Liver (tissue), 9 donors: ENCODE data around the gene SMPD3. TPM values are rescaled to one million over a fixed set of nuclear protein-coding genes. Genes with fewer than 3 reads are reported as not detected.

Source experiments
- DNase-seq: peaks from one replicate; pipeline ENCODE4 v3.0.0-alpha.2; 2017; ENCODE audit warnings: low spot score
- H3K27ac ChIP-seq, 2 donors: one replicate each; pipeline ENCODE4 v1.7.0; 2013; ENCODE audit warnings: inconsistent platforms in 2 of 2, low read length in 2 of 2, control low read depth in 1 of 2, low read depth in 1 of 2, mild to moderate bottlenecking in 1 of 2
- H3K27me3 ChIP-seq, 4 donors: one replicate each; pipeline versions ENCODE4 v1.6.1 to v1.7.0; 2013; ENCODE audit warnings: low read length in 3 of 4, inconsistent platforms in 1 of 4, mild to moderate bottlenecking in 1 of 4, moderate library complexity in 1 of 4; ENCODE audit not compliant: control insufficient read depth in 4 of 4, insufficient read depth in 4 of 4
- H3K36me3 ChIP-seq, 4 donors: one replicate each; pipeline versions ENCODE4 v1.6.1 to v1.7.0; 2013; ENCODE audit warnings: low read length in 3 of 4, mild to moderate bottlenecking in 3 of 4, low read depth in 1 of 4, moderate library complexity in 1 of 4; ENCODE audit not compliant: control insufficient read depth in 4 of 4, insufficient read depth in 3 of 4
- H3K4me1 ChIP-seq, 4 donors: one replicate each; pipeline versions ENCODE4 v1.6.1 to v1.7.0; 2013; ENCODE audit warnings: low read length in 3 of 4, mild to moderate bottlenecking in 3 of 4, moderate library complexity in 1 of 4; ENCODE audit not compliant: control insufficient read depth in 4 of 4, insufficient read depth in 4 of 4
- H3K4me3 ChIP-seq, 3 donors: one replicate each; pipeline versions ENCODE4 v1.6.1 to v1.7.0; 2013; ENCODE audit warnings: low read length in 3 of 3, control low read depth in 1 of 3, low read depth in 1 of 3, mild to moderate bottlenecking in 1 of 3
- H3K9ac ChIP-seq, 2 donors: one replicate each; pipeline ENCODE4 v1.7.0; 2013; ENCODE audit warnings: low read length in 2 of 2, mild to moderate bottlenecking in 2 of 2, moderate library complexity in 2 of 2, control low read depth in 1 of 2, low read depth in 1 of 2
- H3K9me3 ChIP-seq, 4 donors: one replicate each; pipeline versions ENCODE4 v1.6.1 to v1.7.0; 2013; ENCODE audit warnings: low read length in 3 of 4; ENCODE audit not compliant: control insufficient read depth in 4 of 4
- EGR1 ChIP-seq, 2 donors: IDR thresholded peaks; 2 replicates each; pipeline ENCODE4 v1.6.1; 2016 to 2018; ENCODE audit warnings: antibody characterized with exemption in 2 of 2, low read depth in 2 of 2
- GABPA ChIP-seq, 2 donors: IDR thresholded peaks in 1 of 2; conservative IDR thresholded peaks in 1 of 2; 2 replicates each; pipeline ENCODE4 v1.6.1; 2016; ENCODE audit warnings: antibody characterized with exemption in 2 of 2, mild to moderate bottlenecking in 1 of 2, moderate library complexity in 1 of 2
- HNF4A ChIP-seq, 2 donors: conservative IDR thresholded peaks; 2 replicates each; pipeline ENCODE4 v1.6.1; 2016; ENCODE audit warnings: antibody characterized with exemption in 2 of 2, mild to moderate bottlenecking in 2 of 2
- HNF4G ChIP-seq: IDR thresholded peaks from 2 replicates; pipeline ENCODE4 v1.6.1; 2016; ENCODE audit warnings: antibody characterized with exemption
- JUND ChIP-seq, 2 donors: IDR thresholded peaks; 2 replicates each; pipeline ENCODE4 v1.6.1; 2016; ENCODE audit warnings: antibody characterized with exemption in 2 of 2
- NR2F2 ChIP-seq: IDR thresholded peaks from 2 replicates; pipeline ENCODE4 v1.6.1; 2016; ENCODE audit warnings: antibody characterized with exemption
- RAD21 ChIP-seq, 2 donors: IDR thresholded peaks; 2 replicates each; pipeline ENCODE4 v1.6.1; 2016; ENCODE audit warnings: antibody characterized with exemption in 2 of 2, mild to moderate bottlenecking in 2 of 2
- YY1 ChIP-seq: IDR thresholded peaks from 2 replicates; pipeline ENCODE4 v1.6.1; 2016; ENCODE audit warnings: antibody characterized with exemption, mild to moderate bottlenecking
- WGBS: extraction: QIAGEN DNeasy Blood & Tissue Kit; methylation state at CpG from one replicate; pipeline ENCODE4 v1.1.7; 2013; 5-methylcytosine and 5-hydroxymethylcytosine counted together
- polyA plus RNA-seq, 2 donors: library from polyadenylated mRNA; stranded (reverse) in 1 of 2; unstranded in 1 of 2; fragments of 200-250 nt in 1 of 2; fragments of >200 nt in 1 of 2; fragmentation: Nextera tagmentation in 1 of 2; extraction: Ambion mirVana in 1 of 2; gene quantifications; one replicate each; pipeline versions ENCODE4 v1.2.1 to v1.2.3, GENCODE V29; 2013 to 2015
- total RNA-seq, 2 donors: library from RNA; depleted of rRNA; stranded (reverse); fragments of >200 nt; gene quantifications; one replicate each; pipeline ENCODE4 v1.2.3, GENCODE V29; 2014
- TF ChIP-seq, protein P1 (sequence below): IDR thresholded peaks from 2 replicates; pipeline ENCODE4 v1.6.1; 2016; ENCODE audit warnings: antibody characterized with exemption, mild to moderate bottlenecking
- TF ChIP-seq, protein P2 (sequence below): IDR thresholded peaks from 2 replicates; pipeline ENCODE4 v1.6.1; 2016; ENCODE audit warnings: antibody characterized with exemption
- TF ChIP-seq, protein P3 (sequence below): IDR thresholded peaks from 2 replicates; pipeline ENCODE4 v1.6.1; 2016; ENCODE audit warnings: antibody characterized with exemption
- donor health status: healthy.
- donor health status: healthy.
- donor health status: healthy.
- donor health status: healthy.
- donor health status: healthy.

Gene SMPD3
- total and polyA plus RNA-seq, 4 donors, result 0.33 to 10.6 (median 2.7) TPM

DNA sequence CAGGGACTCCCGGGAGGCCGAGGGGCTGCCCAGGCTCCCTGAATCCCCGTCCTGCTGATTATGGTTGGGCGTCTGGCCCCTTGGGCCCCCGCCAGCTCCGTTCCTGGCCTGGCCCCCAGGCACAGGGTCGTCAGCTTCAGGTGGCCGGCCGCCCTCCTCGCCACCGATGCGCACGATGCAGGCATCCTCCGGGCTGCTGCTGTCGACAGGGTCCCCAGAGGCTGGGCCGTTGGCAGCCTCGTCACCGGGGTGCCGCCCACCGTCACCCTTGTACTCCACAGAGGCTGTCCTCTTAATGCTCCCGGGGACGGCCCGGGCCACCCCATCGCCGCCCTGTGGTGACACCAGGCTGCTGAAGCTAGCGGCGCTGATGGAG is 77.0 kb downstream of the SMPD3 start:
- peaks cover 0 to 6% (median 4%) of the 10 kb centered on the region in 4 donors for H3K4me1 ChIP-seq
- 97% methylated on average over 27 of the region's 27 CpGs for WGBS
- no peaks in the 10 kb centered on the region for H3K9me3 ChIP-seq
- TF ChIP-seq HNF4G (no peak), RAD21 (IDR thresholded peaks at IDR 0.05) (no peak)
- TF ChIP-seq, protein P1, sequence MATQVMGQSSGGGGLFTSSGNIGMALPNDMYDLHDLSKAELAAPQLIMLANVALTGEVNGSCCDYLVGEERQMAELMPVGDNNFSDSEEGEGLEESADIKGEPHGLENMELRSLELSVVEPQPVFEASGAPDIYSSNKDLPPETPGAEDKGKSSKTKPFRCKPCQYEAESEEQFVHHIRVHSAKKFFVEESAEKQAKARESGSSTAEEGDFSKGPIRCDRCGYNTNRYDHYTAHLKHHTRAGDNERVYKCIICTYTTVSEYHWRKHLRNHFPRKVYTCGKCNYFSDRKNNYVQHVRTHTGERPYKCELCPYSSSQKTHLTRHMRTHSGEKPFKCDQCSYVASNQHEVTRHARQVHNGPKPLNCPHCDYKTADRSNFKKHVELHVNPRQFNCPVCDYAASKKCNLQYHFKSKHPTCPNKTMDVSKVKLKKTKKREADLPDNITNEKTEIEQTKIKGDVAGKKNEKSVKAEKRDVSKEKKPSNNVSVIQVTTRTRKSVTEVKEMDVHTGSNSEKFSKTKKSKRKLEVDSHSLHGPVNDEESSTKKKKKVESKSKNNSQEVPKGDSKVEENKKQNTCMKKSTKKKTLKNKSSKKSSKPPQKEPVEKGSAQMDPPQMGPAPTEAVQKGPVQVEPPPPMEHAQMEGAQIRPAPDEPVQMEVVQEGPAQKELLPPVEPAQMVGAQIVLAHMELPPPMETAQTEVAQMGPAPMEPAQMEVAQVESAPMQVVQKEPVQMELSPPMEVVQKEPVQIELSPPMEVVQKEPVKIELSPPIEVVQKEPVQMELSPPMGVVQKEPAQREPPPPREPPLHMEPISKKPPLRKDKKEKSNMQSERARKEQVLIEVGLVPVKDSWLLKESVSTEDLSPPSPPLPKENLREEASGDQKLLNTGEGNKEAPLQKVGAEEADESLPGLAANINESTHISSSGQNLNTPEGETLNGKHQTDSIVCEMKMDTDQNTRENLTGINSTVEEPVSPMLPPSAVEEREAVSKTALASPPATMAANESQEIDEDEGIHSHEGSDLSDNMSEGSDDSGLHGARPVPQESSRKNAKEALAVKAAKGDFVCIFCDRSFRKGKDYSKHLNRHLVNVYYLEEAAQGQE, result no peak
- no peak overlapping the region for H3K27ac ChIP-seq
- no peak overlapping the region for H3K9ac ChIP-seq
- no peaks in the 10 kb centered on the region for H3K27me3 ChIP-seq
- H3K36me3 ChIP-seq, result no peaks in the 10 kb centered on the region
- DNase-seq, result no peak
- H3K4me3 ChIP-seq, result no peak overlapping the region

DNA sequence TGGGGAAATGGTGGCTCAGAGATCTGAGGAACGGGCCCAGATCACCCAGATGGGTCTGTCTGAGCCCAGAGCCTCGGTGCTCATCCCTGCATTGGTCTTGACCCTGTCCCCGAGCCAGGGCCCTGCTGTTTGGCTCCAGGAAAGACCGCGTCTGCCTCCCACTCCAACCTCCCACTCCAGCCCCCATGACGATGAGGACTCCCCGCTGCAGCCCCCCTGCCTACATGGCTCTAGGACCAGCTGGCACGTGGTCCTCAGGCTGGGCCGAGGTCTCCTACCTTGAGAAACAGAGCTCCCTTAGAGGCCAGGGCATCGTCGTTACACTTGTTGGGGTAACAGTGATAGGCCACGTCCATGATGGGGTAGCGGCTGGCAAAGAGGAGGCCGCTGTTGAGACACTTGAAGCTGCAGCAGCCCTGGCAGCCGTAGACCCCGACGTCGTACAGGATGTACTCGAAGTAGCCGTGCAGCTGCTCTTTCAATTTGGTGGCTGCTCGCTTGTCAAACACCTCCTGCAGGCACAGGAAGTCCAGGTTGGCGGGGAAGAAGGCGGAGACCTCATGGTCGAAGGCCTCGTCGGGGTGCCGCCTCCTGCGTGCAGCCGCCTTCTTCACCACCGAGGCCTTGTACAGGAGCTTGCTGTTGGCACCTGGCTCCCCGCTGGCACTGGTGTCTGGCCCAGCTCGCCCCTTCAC is 77.6 kb downstream of the SMPD3 start:
- no peak for DNase-seq
- Histone ChIP-seq H3K27me3 (no peaks in the 10 kb centered on the region), H3K27ac (no peak overlapping the region), H3K9ac (no peak overlapping the region), H3K4me3 (no peak overlapping the region), H3K36me3 (no peaks in the 10 kb centered on the region), H3K4me1 (peaks cover 0 to 6% (median 4%) of the 10 kb centered on the region in 4 donors), H3K9me3 (no peaks in the 10 kb centered on the region)
- no peak for TF ChIP-seq YY1
- TF ChIP-seq HNF4A (conservative IDR thresholded peaks at IDR 0.05), result no peak
- TF ChIP-seq NR2F2, result no peak
- TF ChIP-seq, protein P1, result no peak
- no peak for TF ChIP-seq EGR1 (IDR thresholded peaks at IDR 0.05; ENCODE audit: low read depth in 2 of 2)
- 90% methylated on average over 32 of the region's 32 CpGs for WGBS

DNA sequence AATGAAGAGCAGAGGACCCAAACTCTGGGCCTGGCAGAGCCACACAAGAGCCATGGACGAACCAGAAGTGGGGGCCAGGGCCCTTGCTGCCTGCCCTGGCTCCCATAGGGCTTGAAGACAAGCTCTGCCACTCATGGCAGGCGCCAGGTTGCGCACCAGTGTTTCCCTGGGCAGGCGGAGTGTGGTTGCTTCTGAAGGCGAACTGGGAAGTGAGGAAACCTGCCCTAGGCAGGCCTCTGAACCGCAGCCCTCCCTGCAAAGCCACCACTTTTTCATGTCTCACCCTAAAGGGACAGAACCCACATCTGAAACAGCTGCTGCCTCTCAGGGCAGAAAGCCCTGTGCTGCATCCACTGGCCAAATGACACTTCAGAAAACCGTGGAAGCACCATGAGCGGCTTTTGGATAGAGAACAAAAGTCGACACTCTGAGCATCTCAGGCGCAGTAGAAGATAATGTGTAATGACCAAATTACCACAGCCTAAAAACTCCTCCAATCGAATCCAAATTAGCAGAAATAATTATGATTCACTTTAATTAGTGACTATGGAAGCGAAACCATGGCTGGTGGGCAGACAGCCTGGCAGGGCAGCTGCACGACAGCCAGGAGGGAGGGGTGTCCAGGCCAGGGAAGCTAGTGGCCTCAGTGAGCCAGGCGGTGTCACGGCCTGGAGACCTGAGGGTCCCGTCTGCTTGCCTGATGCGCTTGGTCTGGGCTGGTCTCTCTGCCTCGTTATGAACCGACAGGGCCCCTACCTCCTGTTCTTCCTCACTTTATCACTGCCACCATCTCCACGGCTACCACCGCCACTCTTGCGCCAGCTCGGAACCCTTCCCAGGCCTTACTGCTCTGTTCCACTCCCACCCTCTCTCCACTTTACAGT is 78.4 kb downstream of the SMPD3 start:
- WGBS, result 82% methylated on average over 23 of the region's 23 CpGs
- DNase-seq, result no peak
- Histone ChIP-seq H3K27ac (no peak overlapping the region), H3K4me3 (no peak overlapping the region), H3K9me3 (no peaks in the 10 kb centered on the region), H3K36me3 (no peaks in the 10 kb centered on the region), H3K9ac (no peak overlapping the region), H3K4me1 (peaks cover 0 to 6% (median 4%) of the 10 kb centered on the region in 4 donors), H3K27me3 (no peaks in the 10 kb centered on the region)
- TF ChIP-seq HNF4G, result no peak
- TF ChIP-seq, protein P2, sequence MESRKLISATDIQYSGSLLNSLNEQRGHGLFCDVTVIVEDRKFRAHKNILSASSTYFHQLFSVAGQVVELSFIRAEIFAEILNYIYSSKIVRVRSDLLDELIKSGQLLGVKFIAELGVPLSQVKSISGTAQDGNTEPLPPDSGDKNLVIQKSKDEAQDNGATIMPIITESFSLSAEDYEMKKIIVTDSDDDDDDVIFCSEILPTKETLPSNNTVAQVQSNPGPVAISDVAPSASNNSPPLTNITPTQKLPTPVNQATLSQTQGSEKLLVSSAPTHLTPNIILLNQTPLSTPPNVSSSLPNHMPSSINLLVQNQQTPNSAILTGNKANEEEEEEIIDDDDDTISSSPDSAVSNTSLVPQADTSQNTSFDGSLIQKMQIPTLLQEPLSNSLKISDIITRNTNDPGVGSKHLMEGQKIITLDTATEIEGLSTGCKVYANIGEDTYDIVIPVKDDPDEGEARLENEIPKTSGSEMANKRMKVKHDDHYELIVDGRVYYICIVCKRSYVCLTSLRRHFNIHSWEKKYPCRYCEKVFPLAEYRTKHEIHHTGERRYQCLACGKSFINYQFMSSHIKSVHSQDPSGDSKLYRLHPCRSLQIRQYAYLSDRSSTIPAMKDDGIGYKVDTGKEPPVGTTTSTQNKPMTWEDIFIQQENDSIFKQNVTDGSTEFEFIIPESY, result no peak
- no peak for TF ChIP-seq GABPA (IDR thresholded peaks at IDR 0.05 in 1 of 2, conservative IDR thresholded peaks at IDR 0.05 in 1 of 2)
- TF ChIP-seq, protein P3, sequence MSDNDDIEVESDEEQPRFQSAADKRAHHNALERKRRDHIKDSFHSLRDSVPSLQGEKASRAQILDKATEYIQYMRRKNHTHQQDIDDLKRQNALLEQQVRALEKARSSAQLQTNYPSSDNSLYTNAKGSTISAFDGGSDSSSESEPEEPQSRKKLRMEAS, result no peak
- TF ChIP-seq JUND (IDR thresholded peaks at IDR 0.05), result no peak
- no peak for TF ChIP-seq YY1
- TF ChIP-seq HNF4A (conservative IDR thresholded peaks at IDR 0.05), result no peak
